ENCODE data around the gene PTPRE.

GRCh38 chr10:127998501-127999144, 91.7 kb downstream of the PTPRE start:
- no peak for TF ChIP-seq CTCF (IDR thresholded peaks at IDR 0.05; ENCODE audit: poor library complexity, severe bottlenecking)
- no peak for TF ChIP-seq MXI1 (conservative IDR thresholded peaks at IDR 0.05; ENCODE audit: poor library complexity, severe bottlenecking)

Data from neural cell (in vitro differentiated cells).